Activated B cell treated with CpG ODN at 0.5 μM for 24 hours (primary cell): ENCODE data around the gene SOD3. TPM values are rescaled to one million over a fixed set of nuclear protein-coding genes. Genes with fewer than 3 reads are reported as not detected.

Experiments used
- ATAC-seq: fragments of 200-7000 bp; cut with Tn5 transposase; one replicate; pipeline ENCODE4 v1.10.0; 2021; ENCODE audit warnings: low read depth, mild to moderate bottlenecking, moderate library complexity
- CTCF ChIA-PET: fragments of 350-600 bp; sonication (Branson Sonifier 250); formaldehyde crosslinking; loops from one replicate; lab custom pipeline; 2021; ENCODE audit warnings: antibody characterized with exemption; lab: Charles Lee
- POLR2A ChIA-PET: fragments of 350-600 bp; sonication (Branson Sonifier 250); formaldehyde crosslinking; loops from one replicate; lab custom pipeline; 2021; ENCODE audit warnings: antibody characterized with exemption; lab: Charles Lee
- DNase-seq: peaks from one replicate; pipeline ENCODE4 v3.0.0; 2022
- H3K27ac Mint-ChIP-seq: one replicate; pipeline ENCODE4 v1.8.0; 2020; ENCODE audit warnings: mixed read lengths
- H3K27me3 Mint-ChIP-seq: one replicate; pipeline ENCODE4 v1.8.0; 2021; ENCODE audit warnings: mixed read lengths
- H3K36me3 Mint-ChIP-seq: one replicate; pipeline ENCODE4 v1.8.0; 2021; ENCODE audit warnings: low read depth, mixed read lengths
- H3K4me1 Mint-ChIP-seq: one replicate; pipeline ENCODE4 v1.8.0; 2021; ENCODE audit warnings: mixed read lengths
- H3K4me3 Mint-ChIP-seq: one replicate; pipeline ENCODE4 v1.8.0; 2020; ENCODE audit warnings: mild to moderate bottlenecking, mixed read lengths
- H3K9me3 Mint-ChIP-seq: one replicate; pipeline ENCODE4 v1.8.0; 2020; ENCODE audit warnings: mixed read lengths
- intact Hi-C: fragments of 100-400 bp; cut with micrococcal nuclease; formaldehyde crosslinking; loops from one replicate; pipeline ENCODE4 v1.15.1; 2024
- total RNA-seq: library from RNA; stranded (reverse); gene quantifications from 2 replicates; pipeline ENCODE4 v1.2.3, GENCODE V29; 2022
- TF ChIP-seq, protein P1 (sequence below): fragments of 200-600 bp; IDR thresholded peaks from one replicate; pipeline ENCODE4 v1.8.0; 2022; ENCODE audit warnings: antibody characterized with exemption, mild to moderate bottlenecking

SOD3 gene
- total RNA-seq, 1 donor from 2014 or later: not detected

DNA sequence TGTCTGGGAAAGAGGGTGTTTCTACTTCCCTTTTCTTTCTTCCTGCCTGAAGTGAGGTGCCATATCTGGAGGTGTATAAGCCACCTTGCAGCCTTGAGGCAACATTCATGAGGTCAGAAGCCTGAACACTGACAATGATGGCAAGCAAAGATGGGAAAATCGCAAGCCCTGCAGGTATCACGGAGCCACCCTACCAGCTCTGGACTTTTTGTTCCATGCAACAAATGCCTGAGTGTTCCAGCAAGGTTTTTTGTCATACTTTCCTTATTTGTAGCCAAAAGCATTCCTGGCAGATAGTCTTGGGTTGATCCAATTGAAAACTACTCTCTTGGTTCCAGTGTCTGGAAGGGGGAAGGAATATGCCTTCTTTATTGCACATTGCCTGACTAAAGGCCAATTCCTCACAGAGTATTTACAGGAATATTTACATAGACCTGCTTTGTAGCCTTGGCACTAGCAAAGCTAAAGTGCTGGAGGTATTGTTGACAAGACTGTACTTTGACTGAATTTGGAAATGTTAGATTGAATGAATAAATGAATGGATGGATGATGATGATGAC is 14.4 kb upstream of the SOD3 start:
- Mint-ChIP-seq H3K27me3 (no peaks in the 10 kb centered on the region), H3K4me1 (no peaks in the 10 kb centered on the region), H3K4me3 (no peak overlapping the region), H3K9me3 (no peaks in the 10 kb centered on the region), H3K36me3 (no peaks in the 10 kb centered on the region), H3K27ac (no peak overlapping the region)
- intact Hi-C loops: no loop called here
- ChIA-PET CTCF (no interaction called here), POLR2A (no interaction called here)
- TF ChIP-seq, protein P1, sequence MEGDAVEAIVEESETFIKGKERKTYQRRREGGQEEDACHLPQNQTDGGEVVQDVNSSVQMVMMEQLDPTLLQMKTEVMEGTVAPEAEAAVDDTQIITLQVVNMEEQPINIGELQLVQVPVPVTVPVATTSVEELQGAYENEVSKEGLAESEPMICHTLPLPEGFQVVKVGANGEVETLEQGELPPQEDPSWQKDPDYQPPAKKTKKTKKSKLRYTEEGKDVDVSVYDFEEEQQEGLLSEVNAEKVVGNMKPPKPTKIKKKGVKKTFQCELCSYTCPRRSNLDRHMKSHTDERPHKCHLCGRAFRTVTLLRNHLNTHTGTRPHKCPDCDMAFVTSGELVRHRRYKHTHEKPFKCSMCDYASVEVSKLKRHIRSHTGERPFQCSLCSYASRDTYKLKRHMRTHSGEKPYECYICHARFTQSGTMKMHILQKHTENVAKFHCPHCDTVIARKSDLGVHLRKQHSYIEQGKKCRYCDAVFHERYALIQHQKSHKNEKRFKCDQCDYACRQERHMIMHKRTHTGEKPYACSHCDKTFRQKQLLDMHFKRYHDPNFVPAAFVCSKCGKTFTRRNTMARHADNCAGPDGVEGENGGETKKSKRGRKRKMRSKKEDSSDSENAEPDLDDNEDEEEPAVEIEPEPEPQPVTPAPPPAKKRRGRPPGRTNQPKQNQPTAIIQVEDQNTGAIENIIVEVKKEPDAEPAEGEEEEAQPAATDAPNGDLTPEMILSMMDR: no peak
- no peak for ATAC-seq
- no peak for DNase-seq

DNA sequence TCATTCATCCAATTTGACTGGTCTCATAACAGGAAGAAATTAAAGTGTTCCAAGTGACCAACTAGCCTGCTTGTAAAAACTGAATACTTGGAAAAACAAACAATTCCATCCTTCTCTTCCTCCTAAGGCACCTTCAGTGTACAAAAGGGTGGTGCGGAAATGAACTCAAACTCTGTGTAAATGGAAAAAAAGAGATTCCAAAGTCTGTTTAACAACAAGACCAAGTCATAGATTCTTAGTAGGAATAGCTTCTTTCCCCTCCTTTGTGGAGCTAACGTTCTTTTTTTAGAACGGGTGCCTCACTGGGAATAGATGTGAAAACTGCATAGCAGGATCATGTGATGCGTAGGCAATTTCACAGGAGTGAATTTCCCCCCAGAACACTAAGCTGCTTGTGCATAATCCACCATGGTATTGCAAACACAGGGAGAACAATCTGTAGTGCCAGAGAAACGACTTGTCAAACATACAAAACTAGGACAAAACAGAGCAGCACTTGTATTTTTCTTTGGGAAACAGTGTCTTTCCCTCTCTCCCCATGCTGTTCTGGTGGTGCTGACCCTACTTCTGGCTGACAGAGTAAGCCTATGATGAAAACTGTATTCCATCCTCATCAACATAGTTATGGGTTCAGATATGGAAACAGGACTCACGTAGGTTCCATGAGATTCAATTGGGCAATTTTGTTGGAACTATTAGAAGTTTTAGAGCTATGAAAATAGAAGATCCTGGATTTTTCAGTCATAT is 13.2 kb upstream of the SOD3 start:
- intact Hi-C loops: no loop called here
- ChIA-PET POLR2A (no interaction called here), CTCF (no interaction called here)
- Mint-ChIP-seq H3K9me3 (peaks cover 3% of the 10 kb centered on the region), H3K27ac (no peak overlapping the region), H3K36me3 (no peaks in the 10 kb centered on the region), H3K4me1 (no peaks in the 10 kb centered on the region), H3K4me3 (no peak overlapping the region), H3K27me3 (no peaks in the 10 kb centered on the region)
- ATAC-seq: no peak
- TF ChIP-seq, protein P1: no peak
- no peak for DNase-seq

DNA sequence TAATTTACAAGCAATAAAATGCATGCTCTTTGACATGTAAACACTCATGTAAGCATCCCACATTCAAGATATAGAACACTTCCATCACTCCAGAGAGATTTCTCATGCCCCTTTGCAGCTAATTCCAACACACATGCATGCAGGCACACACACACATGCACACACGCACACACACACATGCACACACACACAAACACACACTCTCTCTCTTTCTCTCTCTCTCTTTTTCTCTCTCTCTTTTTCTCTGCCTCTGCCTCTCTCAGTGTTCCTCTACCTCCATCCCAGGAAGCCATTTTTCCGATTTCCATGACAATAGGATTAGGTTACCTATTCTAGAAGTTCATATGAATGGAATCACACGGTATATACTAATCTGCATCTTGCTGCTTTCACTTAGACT is 11.9 kb upstream of the SOD3 start:
- TF ChIP-seq, protein P1: no peak
- no peaks in the 10 kb centered on the region for H3K27me3 Mint-ChIP-seq
- H3K4me3 Mint-ChIP-seq: no peak overlapping the region
- intact Hi-C loops: no loop called here
- H3K9me3 Mint-ChIP-seq: peaks cover 4% of the 10 kb centered on the region
- no peaks in the 10 kb centered on the region for H3K4me1 Mint-ChIP-seq
- DNase-seq: no peak
- ATAC-seq: no peak
- H3K36me3 Mint-ChIP-seq: no peaks in the 10 kb centered on the region
- CTCF ChIA-PET: no interaction called here
- no peak overlapping the region for H3K27ac Mint-ChIP-seq
- POLR2A ChIA-PET: no interaction called here

DNA sequence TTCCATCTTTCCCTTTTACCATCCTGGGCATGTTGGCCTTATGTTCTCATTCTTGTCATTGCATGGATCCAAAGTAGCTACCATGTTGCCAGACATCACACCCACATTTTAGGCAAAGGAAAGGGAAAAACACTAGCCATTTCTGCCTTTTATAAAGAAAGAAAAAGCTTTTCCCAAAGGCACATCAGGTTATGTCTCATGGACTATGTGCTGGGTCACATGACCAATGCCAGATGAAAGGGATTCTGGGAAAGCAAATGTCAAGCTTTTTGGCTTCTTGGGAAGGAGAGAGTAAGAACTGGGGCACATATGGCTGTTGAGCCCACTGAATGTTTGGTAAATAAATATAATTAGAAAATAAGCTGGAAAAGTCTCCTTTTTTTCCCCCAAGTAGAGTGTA is 4.3 kb upstream of the SOD3 start:
- POLR2A ChIA-PET: no interaction called here
- CTCF ChIA-PET: no interaction called here
- DNase-seq: no peak
- Mint-ChIP-seq H3K27ac (no peak overlapping the region), H3K27me3 (no peaks in the 10 kb centered on the region), H3K9me3 (peaks cover 4% of the 10 kb centered on the region), H3K4me3 (no peak overlapping the region), H3K4me1 (no peaks in the 10 kb centered on the region), H3K36me3 (no peaks in the 10 kb centered on the region)
- ATAC-seq: no peak
- intact Hi-C loops: no loop called here
- TF ChIP-seq, protein P1: no peak

DNA sequence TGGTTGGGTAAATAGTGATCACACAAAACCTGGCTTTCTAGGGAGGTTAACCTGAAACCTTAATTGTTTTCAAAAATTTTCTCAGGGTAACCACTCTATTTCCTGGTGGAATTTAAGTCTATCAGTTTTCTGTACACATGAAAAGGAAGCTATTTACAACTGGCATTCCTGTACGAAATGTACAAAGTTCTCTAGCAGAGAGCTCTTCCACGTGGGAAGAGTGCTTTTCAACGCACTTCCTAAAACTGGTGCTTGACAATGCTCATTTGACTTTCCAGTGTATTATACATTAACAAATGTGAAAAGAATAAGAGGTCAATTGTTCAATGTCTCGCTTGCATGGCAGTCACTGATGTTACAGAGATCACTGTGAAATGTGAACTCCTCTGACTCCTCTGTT is 2.8 kb upstream of the SOD3 start:
- ATAC-seq (no peak), DNase-seq (no peak)
- H3K9me3 Mint-ChIP-seq: peaks cover 2% of the 10 kb centered on the region
- POLR2A ChIA-PET: no interaction called here
- CTCF ChIA-PET: no interaction called here
- intact Hi-C loops: no loop called here
- no peak overlapping the region for H3K27ac Mint-ChIP-seq
- TF ChIP-seq, protein P1: no peak
- no peak overlapping the region for H3K4me3 Mint-ChIP-seq
- H3K4me1 Mint-ChIP-seq: no peaks in the 10 kb centered on the region
- H3K36me3 Mint-ChIP-seq: no peaks in the 10 kb centered on the region
- H3K27me3 Mint-ChIP-seq: peaks cover 4% of the 10 kb centered on the region
